Stimulated activated CD8-positive, alpha-beta memory T cell treated with anti-CD3 and anti-CD28 coated beads, Interleukin-15, amount 100 ng/mL, for 48 hours (primary cell): Measurements from ENCODE around the gene DRD4.
A peak's percentile ranks its signal among the peaks of the same experiment; 100 is the strongest.

ENCODE experiments used
- DNase-seq, 2 donors: peaks; one replicate each; pipeline ENCODE4 v3.0.0-alpha.2; 2020; ENCODE audit warnings: low read depth in 2 of 2

DRD4 gene

GRCh38 chr11:636511-637332, at the start of gene DRD4:
TSS of gene DRD4 (plus strand) at chr11:637269. CDS start at chr11:637305, 36 bp downstream.
- DNase-seq: no peak

GRCh38 chr11:587546-587945, 49.5 kb upstream of the DRD4 start:
- DNase-seq: no peak

- DNase-seq: peak; percentile 58 to 67
Observed at GRCh38 chr11:587978-588380, 49.1 kb upstream of the DRD4 start.

GRCh38 chr11:589798-590197, 47.3 kb upstream of the DRD4 start:
- DNase-seq: no peak

- no peak for DNase-seq
Observed at GRCh38 chr11:590997-591396, 46.1 kb upstream of the DRD4 start.

GRCh38 chr11:592501-592900, 44.6 kb upstream of the DRD4 start:
- no peak for DNase-seq

GRCh38 chr11:592918-593317, 44.2 kb upstream of the DRD4 start:
- no peak for DNase-seq

- DNase-seq: no peak
Observed at GRCh38 chr11:593347-593746, 43.7 kb upstream of the DRD4 start.

GRCh38 chr11:595400-595799, 41.7 kb upstream of the DRD4 start:
- DNase-seq: no peak

GRCh38 chr11:596374-596773, 40.7 kb upstream of the DRD4 start:
- DNase-seq: peak in 1 of 2 donors; percentile 27

- no peak for DNase-seq
Observed at GRCh38 chr11:597166-597725, 39.8 kb upstream of the DRD4 start.

- DNase-seq: no peak
Observed at GRCh38 chr11:598005-598680, 38.9 kb upstream of the DRD4 start.

GRCh38 chr11:601573-602245, 35.4 kb upstream of the DRD4 start:
- DNase-seq: no peak

- DNase-seq: no peak
Observed at GRCh38 chr11:603154-603553, 33.9 kb upstream of the DRD4 start.

- no peak for DNase-seq
Observed at GRCh38 chr11:605286-606129, 31.6 kb upstream of the DRD4 start.

- DNase-seq: no peak
Observed at GRCh38 chr11:606245-606644, 30.8 kb upstream of the DRD4 start.

- DNase-seq: no peak
Observed at GRCh38 chr11:607020-607780, 29.9 kb upstream of the DRD4 start.

GRCh38 chr11:607971-608659, 29.0 kb upstream of the DRD4 start:
- DNase-seq: no peak

- no peak for DNase-seq
Observed at GRCh38 chr11:608791-609251, 28.2 kb upstream of the DRD4 start.

- no peak for DNase-seq
Observed at GRCh38 chr11:609341-609811, 27.7 kb upstream of the DRD4 start.
